HG03039 (cell line): ENCODE measurements around the gene MBNL2.

Experiments
- ATAC-seq: cut with Tn5 transposase; IDR thresholded peaks from one replicate; pipeline ENCODE4 v1.9.1; 2021; ENCODE audit warnings: mild to moderate bottlenecking, moderate library complexity; ENCODE audit not compliant: unreplicated experiment

MBNL2 gene

DNA sequence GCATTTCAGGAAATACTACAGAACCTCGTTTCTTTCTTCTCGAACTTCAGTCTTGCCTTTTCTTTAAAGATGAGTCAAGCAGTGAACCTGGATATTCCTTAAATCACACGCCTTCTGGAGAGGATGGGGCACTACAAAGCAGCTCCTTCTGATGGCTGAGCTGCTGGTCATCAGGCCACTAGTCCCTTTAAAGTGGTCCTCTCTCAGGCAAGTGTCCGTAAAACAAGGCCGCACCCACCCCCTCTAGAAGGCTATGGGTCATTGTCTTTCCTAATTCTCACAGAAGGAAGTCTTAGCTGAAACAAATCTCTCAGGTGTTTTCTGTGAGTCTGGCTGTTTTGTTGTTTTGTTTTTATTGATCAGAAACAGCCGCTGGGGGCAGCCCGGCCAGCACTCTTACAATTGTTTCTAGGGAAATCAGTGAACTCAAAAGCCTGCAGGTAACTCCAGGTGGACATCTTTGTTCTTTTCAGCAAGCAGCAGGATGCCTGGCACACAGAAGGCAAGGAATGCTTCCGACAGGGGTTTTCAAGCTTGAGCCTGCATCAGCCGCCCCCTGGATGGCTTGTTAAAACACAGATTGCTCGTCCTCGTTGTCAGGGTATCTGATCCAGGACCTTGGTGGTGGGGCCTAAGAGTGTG, 45.4 kb downstream of the MBNL2 start:
- no peak for ATAC-seq

DNA sequence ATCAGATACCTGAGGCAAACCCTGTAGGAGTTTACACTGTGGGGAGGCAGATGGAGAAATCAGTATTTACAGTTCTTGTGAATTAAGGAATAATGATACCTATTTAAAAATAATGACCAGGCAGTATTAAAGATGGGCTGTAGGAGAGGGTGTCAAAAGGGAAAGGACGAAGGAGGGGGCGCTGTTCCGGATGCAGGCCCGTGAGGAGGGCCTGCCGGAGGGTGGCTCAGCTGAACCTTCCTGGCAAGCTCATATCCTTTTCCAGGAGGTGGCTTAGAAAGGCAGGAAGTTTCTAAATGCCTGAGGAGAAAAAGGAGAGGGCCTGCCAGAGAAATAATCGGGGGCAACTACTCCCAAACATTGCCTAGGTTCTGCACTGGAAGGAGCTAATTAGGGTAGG, 46.6 kb downstream of the MBNL2 start:
- ATAC-seq, result no peak

DNA sequence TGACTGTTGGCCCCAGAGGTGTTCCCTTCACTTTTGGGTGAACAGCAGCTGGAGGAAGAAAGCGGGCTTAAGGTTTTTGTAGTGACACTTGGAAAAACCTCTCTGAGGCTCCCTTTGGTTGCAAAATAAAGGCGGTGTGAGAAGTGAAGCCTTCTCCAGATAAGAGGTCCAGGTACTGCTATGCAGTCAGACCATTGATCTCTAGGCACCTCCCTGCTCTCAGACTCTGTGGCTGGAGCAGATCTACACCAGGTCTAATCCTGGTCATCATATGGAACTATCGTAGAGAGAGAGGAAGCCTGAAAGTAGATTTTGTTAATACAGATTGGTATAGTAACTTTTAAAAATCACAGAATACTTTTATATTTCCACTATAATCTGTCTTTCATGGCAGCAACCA, 47.5 kb downstream of the MBNL2 start:
- ATAC-seq, result no peak

DNA sequence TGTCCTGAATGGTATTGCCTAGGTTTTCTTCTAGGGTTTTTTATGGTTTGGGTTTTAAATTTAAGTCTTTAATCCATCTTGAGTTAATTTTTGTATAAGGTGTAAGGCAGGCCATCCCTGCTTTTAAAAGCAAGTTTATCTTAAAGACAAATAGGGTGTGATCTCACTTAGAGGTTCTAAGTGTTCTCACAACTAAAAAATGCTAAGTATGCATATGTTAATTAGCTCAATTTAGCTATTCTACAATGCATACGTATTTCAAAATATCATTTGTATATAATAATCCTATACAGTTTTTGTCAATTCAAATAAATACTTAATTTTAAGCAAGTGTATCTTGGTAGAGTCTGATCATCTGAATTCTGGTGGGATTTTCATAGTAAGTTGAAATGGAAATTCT, 50.4 kb downstream of the MBNL2 start:
- no peak for ATAC-seq

DNA sequence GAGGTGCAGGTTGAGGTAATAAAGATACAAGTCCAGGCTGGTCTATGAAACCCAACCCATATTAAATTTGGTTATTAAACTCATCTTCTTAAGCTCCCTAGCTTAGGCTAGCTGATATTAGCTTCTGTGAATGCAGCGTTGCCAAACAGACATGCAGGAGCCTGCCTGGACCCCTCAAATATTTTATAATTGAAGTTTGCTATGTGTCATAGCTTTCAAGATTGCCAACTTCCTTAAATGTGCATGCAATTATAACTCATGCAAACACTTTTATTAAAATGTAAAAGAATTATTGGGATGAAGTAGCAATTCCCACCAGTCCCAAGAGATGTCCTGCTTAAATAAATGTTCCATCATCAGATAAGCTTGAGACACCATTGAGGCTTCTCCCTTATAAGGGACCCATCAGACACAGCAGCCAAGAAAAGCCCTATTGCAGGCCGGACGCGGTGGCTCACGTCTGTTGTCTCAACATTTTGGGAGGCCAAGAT, 51.3 kb downstream of the MBNL2 start:
- ATAC-seq, result no peak

DNA sequence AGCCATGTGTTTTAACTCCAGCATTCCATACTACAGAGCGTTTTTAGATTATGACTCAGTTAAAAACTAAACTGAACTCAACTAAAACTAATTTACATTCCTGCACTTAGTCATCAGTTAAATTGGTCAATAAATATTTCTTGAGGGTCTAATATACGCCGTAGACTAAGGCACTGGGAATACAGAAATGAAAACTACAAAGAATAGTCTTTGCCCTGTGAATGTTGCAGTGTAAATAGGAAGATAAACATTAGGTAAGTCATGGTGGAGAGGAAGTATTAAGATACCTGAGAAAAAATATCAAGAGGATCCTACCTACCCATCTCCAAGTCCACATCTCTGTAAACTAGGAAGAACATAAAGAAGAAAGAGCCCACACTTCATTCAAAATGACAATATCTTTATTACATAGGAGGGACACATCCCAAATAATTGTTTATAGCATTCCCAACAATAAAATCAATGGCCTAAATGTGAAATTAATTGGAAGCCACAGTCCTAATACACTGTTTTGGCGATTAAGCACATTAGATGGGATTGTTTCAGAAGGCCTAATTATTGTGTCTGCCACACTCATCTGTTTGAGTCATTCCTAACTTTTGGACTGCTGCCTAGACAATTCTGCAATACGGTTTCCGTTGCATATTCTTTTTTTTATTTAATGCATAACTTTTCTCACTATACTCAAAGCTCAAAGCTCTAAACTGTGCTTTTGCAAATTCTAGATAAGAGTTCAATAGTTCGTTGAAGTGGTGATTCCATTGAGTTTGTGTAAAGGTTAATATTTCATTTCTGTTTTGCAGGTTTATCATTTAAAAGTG, 52.9 kb downstream of the MBNL2 start:
- no peak for ATAC-seq

DNA sequence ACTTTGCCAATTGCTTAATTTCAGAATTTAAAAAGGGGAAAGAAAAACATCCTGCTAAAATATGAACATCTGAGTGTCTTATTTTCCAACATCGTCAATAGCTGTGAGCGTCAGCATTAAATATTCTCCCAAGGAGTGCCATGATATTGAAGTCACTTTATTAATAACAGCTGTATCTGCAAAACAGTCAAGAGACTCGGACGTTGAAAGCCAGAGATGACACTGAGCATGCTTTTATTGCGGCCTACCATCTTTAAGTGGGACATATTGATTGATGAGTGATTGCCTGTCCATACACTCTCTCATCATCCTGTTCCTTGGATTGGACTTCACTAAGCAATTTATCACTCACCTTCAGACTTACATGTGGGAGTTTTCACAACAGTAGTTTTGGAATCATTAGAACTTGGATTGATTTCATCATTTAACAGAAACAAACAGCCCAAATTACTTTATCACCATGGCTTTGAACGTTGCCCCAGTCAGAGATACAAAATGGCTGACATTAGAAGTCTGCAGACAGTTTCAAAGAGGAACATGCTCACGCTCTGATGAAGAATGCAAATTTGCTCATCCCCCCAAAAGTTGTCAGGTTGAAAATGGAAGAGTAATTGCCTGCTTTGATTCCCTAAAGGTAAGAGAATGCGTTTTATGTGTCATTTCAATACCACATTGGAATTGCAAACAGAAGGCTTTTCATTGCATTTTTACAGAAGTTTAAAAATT, 53.8 kb downstream of the MBNL2 start:
- no peak for ATAC-seq

DNA sequence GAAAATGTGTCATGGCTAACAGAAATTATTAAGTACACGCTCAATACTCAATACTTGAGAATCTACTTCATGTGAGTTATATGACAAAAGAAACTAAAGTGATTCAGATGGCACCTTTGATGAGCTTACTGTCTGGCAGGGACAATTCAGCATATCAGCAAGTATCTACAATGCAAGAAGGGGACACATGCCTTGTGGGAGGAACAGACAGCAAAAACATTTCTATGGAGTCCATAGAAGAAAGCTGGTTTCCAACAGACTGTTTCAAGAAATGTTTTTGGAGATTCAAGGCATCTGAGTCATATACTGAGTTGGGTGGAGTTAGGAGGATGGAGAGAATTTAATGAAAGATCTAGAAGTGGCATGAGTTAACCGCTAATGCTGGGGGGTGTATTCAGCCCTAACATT, 54.7 kb downstream of the MBNL2 start:
- peak; percentile 46 for ATAC-seq

DNA sequence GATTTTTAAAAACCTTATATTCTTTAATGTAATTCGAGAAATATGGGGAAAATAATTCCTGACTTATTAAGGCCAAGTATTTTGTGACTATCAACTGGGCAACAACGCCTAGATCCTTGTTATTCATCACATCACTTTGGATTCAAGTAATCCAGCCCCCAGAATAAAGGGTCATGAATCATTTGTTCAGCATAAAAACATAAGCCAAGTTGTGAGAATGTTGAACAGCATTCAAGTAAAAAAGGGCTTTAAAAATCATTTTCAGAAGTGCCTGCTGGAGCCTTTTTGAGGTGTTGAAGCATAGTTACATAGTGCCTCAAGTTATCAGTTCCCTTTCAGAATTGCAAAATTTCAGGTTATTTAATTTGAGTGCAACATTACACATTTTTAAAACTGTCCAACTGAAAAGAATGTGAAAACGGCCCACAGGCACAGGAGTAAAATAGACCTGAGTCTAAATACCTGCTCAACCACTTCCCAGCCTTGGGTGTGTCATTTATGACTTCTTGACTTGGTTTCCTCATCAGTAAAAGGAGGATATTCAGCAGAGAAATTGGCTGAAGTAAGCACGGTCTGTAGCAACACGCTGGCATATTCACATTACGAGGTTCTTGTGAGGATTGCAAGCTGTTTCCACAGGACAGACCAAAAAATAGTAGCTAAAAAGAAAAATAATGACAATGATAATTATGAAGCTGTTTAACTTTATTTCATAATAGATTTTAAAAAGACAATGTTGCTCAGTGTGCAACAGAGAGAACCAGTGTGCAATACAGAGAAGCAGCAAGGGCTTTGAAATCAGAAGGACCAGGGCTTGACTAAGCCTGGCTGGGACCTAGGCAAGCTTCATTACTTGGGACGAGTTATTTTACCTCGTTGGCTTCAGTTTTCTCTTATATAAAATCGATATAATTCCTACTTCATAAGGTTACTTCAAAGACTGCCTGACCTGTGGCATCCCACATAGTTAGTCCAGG, 56.6 kb downstream of the MBNL2 start:
- no peak for ATAC-seq

DNA sequence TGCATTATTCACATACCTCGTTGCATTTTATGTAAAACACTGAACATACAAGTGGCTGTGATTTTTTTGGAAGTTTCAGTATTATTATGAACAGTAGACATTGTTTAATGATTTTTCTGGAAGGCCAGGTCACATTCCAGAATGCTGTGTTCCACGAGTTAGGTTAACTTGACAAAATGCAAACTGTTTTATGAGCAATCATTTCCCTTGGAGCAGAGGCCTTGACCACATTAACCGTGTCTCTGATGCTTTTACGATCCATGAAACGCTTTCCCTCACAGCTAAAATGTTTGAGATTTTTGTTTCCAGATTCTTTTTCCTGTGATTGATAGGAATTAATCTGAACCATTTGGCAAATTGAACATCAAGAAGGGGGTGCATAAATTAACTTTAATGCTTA, 57.8 kb downstream of the MBNL2 start:
- no peak for ATAC-seq

DNA sequence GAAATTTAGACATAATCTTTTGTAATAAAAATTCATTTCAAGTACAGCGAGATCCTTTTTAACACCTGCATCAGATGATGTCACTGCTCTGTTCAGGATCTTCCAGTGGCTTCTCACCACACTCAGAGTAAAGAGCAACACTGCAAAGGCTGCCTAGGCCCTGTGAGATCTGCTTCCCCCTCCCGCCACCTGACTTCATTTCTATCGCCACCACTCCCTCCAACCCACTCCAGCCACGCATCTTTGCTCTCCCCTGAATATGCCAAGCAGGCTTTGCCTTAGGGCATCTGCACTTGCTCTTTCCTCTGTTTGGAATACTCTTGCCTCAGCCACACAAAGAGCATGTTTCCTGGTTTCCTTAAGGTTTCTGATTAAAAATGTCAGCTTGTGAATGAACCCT, 58.3 kb downstream of the MBNL2 start:
- no peak for ATAC-seq

DNA sequence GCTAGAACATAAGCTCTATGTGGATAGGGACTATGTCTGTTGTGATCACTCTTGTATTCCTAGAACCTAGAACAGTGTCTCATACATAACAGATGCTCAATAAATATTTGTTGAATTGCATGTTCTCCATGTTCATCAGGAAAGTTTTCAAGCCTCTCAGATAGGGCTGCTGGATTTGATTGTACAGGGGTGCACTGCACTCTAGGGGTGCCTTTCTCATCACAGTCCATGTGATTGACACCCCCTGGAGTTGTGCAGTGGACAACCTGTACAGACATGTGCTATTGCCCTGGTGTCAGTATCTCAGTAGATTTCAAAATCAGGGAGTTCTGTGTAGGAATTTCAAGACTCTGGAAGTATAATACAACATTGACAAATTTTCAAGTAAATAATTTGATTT, 58.9 kb downstream of the MBNL2 start:
- no peak for ATAC-seq

DNA sequence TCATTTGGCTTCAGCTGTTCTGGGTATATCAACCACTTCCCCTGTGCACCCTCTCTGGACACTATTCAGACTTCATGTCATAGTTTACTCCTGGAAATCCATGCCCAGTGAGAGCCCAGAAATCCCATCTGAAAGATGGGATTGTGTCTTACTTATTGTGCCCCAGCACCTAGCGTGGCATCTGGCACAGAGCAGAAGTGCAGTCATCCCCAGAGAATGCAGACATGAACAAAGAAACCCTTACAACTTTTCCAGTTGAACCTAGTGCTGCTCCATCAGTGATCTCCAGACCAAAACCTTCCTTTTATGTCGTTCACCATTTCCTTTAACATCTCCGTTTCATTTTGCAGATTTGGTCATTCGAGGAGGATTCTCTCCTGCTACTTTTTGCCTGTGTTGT, 60.6 kb downstream of the MBNL2 start:
- no peak for ATAC-seq

DNA sequence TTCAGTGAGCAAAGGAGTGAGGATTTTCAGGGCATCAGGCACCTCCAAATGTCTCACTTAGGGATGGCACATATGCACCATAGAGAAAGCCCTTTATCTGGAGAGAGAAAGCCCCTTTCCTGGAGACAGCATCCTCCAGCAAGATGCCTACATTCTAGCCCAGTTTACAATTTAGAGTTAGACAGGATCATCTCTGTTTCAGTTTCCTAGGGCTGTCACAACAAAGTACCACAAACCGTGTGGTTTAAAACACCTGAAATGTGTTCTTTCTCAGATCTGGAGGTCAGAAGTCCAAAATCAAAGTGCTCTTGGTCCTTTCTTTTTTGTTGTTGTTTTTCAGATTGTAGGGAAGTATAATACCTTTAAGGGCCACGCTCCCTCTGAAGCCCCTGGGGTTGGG, 61.8 kb downstream of the MBNL2 start:
- ATAC-seq, result no peak

DNA sequence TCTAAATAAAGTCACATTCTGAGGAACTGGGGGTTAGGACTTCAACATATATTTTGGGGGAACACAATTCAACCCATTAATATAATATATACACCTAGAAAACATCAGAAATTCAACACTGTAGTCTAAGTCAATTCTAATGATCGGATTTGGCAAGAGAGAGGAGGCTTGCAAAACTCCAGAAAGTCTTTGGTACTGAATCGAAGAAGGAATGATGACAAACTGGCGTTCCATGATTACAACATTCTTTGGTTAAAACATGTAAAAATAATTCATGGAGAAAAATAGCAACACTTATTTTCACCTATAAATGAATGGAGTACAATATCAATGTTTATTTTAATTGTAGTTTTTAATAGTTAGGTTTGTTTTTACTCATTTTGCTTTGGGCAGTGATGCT, 62.4 kb downstream of the MBNL2 start:
- ATAC-seq, result no peak

DNA sequence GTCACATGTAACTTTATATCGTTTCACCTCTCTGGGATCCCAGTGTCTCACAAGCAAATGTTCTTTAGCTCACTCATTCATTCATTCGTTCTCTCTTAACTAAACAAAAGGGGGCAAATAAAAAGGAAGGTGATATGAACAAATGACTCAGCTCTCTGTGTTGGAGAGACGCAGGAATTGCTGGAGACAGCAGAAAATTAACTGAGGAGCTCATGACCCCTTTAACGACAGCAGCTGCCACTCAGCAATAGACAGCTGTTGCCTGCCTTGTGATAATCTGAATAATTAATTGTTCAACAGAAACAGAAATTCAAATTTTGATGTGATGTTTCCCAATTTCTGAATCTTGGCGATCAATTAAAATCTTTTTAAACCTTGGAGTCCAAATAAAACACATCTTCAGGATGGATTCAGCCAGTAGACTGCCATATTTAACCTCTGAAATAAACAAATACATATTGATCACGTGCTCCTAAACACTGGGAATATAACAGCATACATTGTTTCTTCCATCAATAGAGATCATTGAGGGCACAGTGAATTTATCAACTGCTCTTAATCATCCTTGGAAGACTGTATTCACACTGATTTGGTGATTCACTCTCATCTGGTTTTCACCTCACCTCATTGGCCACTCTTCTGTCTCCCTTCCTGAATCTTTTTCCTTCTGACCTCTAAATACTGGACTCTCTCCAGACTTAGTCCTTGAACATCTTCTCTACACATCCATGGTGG, 63.3 kb downstream of the MBNL2 start:
- ATAC-seq, result no peak

DNA sequence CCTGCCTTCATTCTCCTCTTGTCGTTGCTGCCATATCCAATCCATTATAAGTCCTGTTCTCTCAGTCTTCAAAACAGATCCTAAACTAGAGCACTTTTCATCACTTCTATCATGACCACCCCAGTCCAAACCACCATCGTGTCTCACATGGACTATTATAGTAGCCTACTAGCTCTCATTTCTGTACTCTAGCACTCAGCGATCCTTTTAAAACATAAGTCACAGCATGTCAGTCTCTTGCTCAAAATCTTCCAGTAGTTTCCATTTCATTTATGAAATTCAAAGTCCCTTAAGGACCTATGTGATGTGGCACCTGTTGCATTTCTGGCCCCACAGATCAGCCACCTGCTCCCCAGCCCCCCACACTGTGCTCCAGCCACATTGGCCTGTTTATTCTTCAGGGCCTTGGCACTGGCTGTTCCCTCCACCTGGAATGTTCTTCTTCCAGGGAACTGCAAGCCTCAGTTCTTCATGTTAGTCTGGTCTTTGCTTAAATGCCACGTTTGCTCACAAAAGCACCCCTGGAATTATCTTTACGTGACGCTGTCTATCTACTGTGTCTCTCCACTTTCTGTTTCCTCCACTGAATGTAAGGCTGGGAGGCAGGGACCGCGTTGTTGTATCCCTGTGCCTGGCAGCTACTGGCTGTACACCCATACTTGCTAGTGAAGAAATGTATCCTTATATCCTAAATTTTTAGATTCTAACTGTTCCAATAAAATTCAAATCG, 64.3 kb downstream of the MBNL2 start:
- no peak for ATAC-seq

DNA sequence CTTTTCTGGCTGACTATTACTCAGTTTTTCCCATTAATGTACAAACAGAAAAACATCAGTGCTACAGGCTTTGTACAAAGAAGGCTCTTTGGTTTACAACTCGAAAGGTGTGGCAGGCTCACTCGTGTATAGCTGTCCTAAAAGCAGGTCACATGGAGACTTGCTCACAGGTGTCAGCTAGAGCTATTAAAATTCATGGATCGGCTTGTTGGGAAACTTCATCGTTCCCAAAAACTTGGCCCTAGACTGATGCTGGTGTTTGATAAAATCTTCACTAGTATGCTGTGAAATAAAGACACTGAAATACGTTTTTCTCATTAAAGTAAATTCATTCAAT, 64.9 kb downstream of the MBNL2 start:
- ATAC-seq, result no peak

DNA sequence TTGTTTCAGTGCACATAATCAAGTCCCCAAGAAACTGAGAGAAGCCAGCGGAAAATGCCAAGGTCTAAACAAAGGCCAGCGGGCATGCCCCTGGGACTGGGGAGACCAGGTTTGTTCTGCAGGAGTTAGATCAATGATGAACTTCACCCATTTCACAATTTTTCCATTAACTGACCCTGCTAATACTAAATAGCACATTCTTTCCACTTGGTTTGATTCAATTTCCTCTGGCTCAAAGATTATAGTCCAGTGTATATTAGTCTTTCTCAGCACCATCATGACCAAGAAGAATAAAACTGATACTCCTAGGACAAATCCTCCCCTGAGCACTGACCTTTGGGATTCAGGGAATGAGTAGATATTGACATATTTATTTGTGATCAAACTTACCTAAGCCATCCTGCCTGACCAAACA, 66.4 kb downstream of the MBNL2 start:
- no peak for ATAC-seq
